Panc1 (cell line): Measurements from ENCODE around the gene METTL25B. TPM values are rescaled to one million over a fixed set of nuclear protein-coding genes. Genes with fewer than 3 reads are reported as not detected.

Experiments used
- ATAC-seq: fragments of 200-7000 bp; cut with Tn5 transposase; 2 replicates; pipeline ENCODE4 v1.9.1; 2020; ENCODE audit warnings: mild to moderate bottlenecking, moderate library complexity
- BruUV-seq: library from RNA; stranded (reverse); fragments of 400-500 nt; replicated peaks from 2 replicates; lab custom pipeline; 2021; lab: Mats Ljungman, UMichigan
- CTCF ChIA-PET: fragments of 300-600 bp; sonication (Branson Sonifier 250); formaldehyde crosslinking; loops from one replicate; lab custom pipeline; 2022; ENCODE audit warnings: antibody characterized with exemption; lab: Charles Lee
- POLR2A ChIA-PET: fragments of 300-600 bp; sonication (Branson Sonifier 250); formaldehyde crosslinking; loops from one replicate; lab custom pipeline; 2022; ENCODE audit warnings: antibody characterized with exemption; lab: Charles Lee
- DNase-seq: peaks from one replicate; pipeline ENCODE4 v3.0.0-alpha.2; 2010; ENCODE audit warnings: low read depth, low spot score
- H3K27ac ChIP-seq: 2 replicates; pipeline ENCODE4 v1.5.1; 2011; ENCODE audit warnings: mild to moderate bottlenecking, low read length, inconsistent platforms
- H3K27me3 ChIP-seq: fragments of 200-500 bp; sonication (Bioruptor generic); 2 replicates; pipeline ENCODE4 v1.6.0; 2014; ENCODE audit warnings: low read length, inconsistent platforms; ENCODE audit not compliant: control insufficient read depth, insufficient read depth
- H3K36me3 ChIP-seq: fragments of 200-500 bp; sonication (Bioruptor generic); 2 replicates; pipeline ENCODE4 v1.5.1; 2014; ENCODE audit warnings: inconsistent platforms, mild to moderate bottlenecking, low read length, moderate library complexity; ENCODE audit not compliant: control insufficient read depth, insufficient read depth
- H3K4me1 ChIP-seq: 2 replicates; pipeline ENCODE4 v1.5.1; 2011; ENCODE audit warnings: inconsistent platforms, mild to moderate bottlenecking, low read length, moderate library complexity; ENCODE audit not compliant: control insufficient read depth, insufficient read depth
- H3K4me3 ChIP-seq, 2 experiments: 2 replicates each; pipeline ENCODE4 v1.5.1; 2011 to 2012; ENCODE audit warnings: low read depth in 2 of 2, low read length in 2 of 2, mild to moderate bottlenecking in 2 of 2, inconsistent platforms in 1 of 2, moderate library complexity in 1 of 2
- H3K9me3 ChIP-seq: fragments of 200-500 bp; sonication (Bioruptor generic); 2 replicates; pipeline ENCODE4 v1.5.1; 2014; ENCODE audit warnings: low read depth, mild to moderate bottlenecking, inconsistent platforms, low read length, moderate library complexity; ENCODE audit not compliant: control insufficient read depth, insufficient read depth
- POLR2AphosphoS5 ChIP-seq: IDR thresholded peaks from 2 replicates; pipeline ENCODE4 v1.6.1; 2012; ENCODE audit warnings: mild to moderate bottlenecking, low read depth, low read length, moderate library complexity
- SIN3A ChIP-seq: IDR thresholded peaks from 2 replicates; pipeline ENCODE4 v1.6.1; 2012; ENCODE audit warnings: low read depth, mild to moderate bottlenecking, low read length, moderate library complexity, borderline replicate concordance; ENCODE audit not compliant: insufficient read depth
- TCF7L2 ChIP-seq: IDR thresholded peaks from 2 replicates; pipeline ENCODE4 v1.6.1; 2011; ENCODE audit warnings: mild to moderate bottlenecking, low read depth, low read length, inconsistent platforms
- in situ Hi-C: cut with HindIII; loops from 2 replicates; pipeline ENCODE4 v1.10.0; 2016; ENCODE audit warnings: low sequenced_read_pairs, low pct_unique_long_range_greater_than_20kb
- intact Hi-C: fragments of 100-400 bp; cut with micrococcal nuclease; formaldehyde crosslinking; loops from one replicate; pipeline ENCODE4 v1.10.0; 2022; ENCODE audit not compliant: unreplicated experiment
- total RNA-seq: library from RNA; stranded (reverse); gene quantifications from one replicate; pipeline ENCODE4 v1.2.1, GENCODE V29; 2021; ENCODE audit not compliant: unreplicated experiment
- TF ChIP-seq, protein P1 (sequence below): fragments of 450-650 bp; IDR thresholded peaks from 2 replicates; pipeline ENCODE4 v1.5.1; 2017; ENCODE audit warnings: mild to moderate bottlenecking
- TF ChIP-seq, protein P2 (sequence below), 2 experiments: IDR thresholded peaks; 2 replicates each; pipeline ENCODE4 v1.6.1; 2011 to 2012; ENCODE audit warnings: low read depth in 2 of 2, control low read depth in 1 of 2, low read length in 1 of 2, mild to moderate bottlenecking in 1 of 2, moderate library complexity in 1 of 2; ENCODE audit not compliant: insufficient read depth in 1 of 2

Gene METTL25B
- total RNA-seq, 1 experiment from 2014 or later, result 32.8 TPM

- Histone ChIP-seq H3K4me1 (peaks cover 70% of the 10 kb centered on the region), H3K36me3 (no peaks in the 10 kb centered on the region; the same call in 1 of the 2 replicates), H3K4me3 (peak overlapping the region; percentile 82 to 84), H3K9me3 (no peaks in the 10 kb centered on the region), H3K27ac (peak overlapping the region; percentile 93), H3K27me3 (no peaks in the 10 kb centered on the region)
- intact Hi-C loops, result no loop called here
- no TSS peak for BruUV-seq
- DNase-seq (no peak), ATAC-seq (peak; percentile 16)
- in situ Hi-C loops, result no loop called here
- POLR2A ChIA-PET, result interaction anchor here (0.5 to 1.9 kb wide), 9 partner anchors 8 to 36 kb away, joined by 3 to 7 read pairs (median 5); partner anchors contain the start of genes ISG20L2, METTL25B and NES
- CTCF ChIA-PET, result interaction anchor here (0.6 to 3.7 kb wide), 9 partner anchors 12 to 221 kb away, joined by 3 to 96 read pairs (median 5); no protein-coding TSS in a partner anchor
- TF ChIP-seq POLR2AphosphoS5 (no peak; the same call in 1 of the 2 replicates), TCF7L2 (peak; percentile 12; the same call in 1 of the 2 replicates), SIN3A (no peak)
- TF ChIP-seq, protein P1, sequence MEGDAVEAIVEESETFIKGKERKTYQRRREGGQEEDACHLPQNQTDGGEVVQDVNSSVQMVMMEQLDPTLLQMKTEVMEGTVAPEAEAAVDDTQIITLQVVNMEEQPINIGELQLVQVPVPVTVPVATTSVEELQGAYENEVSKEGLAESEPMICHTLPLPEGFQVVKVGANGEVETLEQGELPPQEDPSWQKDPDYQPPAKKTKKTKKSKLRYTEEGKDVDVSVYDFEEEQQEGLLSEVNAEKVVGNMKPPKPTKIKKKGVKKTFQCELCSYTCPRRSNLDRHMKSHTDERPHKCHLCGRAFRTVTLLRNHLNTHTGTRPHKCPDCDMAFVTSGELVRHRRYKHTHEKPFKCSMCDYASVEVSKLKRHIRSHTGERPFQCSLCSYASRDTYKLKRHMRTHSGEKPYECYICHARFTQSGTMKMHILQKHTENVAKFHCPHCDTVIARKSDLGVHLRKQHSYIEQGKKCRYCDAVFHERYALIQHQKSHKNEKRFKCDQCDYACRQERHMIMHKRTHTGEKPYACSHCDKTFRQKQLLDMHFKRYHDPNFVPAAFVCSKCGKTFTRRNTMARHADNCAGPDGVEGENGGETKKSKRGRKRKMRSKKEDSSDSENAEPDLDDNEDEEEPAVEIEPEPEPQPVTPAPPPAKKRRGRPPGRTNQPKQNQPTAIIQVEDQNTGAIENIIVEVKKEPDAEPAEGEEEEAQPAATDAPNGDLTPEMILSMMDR, result no peak
- TF ChIP-seq, protein P2, sequence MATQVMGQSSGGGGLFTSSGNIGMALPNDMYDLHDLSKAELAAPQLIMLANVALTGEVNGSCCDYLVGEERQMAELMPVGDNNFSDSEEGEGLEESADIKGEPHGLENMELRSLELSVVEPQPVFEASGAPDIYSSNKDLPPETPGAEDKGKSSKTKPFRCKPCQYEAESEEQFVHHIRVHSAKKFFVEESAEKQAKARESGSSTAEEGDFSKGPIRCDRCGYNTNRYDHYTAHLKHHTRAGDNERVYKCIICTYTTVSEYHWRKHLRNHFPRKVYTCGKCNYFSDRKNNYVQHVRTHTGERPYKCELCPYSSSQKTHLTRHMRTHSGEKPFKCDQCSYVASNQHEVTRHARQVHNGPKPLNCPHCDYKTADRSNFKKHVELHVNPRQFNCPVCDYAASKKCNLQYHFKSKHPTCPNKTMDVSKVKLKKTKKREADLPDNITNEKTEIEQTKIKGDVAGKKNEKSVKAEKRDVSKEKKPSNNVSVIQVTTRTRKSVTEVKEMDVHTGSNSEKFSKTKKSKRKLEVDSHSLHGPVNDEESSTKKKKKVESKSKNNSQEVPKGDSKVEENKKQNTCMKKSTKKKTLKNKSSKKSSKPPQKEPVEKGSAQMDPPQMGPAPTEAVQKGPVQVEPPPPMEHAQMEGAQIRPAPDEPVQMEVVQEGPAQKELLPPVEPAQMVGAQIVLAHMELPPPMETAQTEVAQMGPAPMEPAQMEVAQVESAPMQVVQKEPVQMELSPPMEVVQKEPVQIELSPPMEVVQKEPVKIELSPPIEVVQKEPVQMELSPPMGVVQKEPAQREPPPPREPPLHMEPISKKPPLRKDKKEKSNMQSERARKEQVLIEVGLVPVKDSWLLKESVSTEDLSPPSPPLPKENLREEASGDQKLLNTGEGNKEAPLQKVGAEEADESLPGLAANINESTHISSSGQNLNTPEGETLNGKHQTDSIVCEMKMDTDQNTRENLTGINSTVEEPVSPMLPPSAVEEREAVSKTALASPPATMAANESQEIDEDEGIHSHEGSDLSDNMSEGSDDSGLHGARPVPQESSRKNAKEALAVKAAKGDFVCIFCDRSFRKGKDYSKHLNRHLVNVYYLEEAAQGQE (IDR thresholded peaks at IDR 0.05; ENCODE audit: insufficient read depth in 1 of 2, low read depth in 2 of 2, low read length in 1 of 2), result no peak
These were observed 21.4 kb upstream of the METTL25B start for GRCh38 chr1:156706657-156707416.

DNA sequence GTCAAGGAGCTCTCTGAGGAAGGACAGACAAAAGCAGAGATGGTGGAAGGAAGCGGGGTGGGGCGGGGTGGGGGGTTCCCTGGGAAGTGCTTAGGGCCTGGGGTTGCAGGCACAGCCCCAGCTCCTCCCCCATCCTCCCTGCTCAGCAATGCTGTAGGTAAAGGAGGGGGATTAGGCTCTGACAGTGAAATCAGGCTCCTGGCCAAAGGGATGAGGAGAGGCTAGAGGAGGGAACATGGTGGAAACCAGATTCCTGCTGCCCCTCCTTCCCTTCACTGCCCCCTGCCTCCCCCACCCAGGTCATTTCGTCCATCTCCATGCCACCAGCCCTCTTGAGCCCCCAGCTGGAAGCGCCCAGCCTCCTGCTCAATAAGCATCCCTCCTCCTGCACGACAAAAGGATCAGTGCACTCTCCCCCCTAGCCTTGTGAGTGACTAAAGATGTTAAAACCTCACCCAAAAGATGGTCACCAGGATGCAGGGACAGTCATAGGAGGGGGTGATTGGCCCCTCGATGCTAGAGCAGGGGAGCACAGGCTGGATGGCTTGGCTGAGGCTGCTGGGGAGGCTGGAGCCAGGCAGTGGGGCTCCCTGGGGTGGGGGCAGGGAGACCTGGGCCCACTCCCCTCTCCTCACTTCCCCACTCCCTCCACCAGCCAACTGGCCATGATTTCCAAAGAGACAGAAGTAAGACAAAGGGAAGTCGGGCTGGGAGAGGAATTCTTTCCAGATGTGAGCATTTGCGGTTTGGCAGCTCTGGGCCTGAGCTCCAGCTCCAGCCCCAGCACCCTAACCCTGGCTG lies 20.7 kb upstream of the METTL25B start:
- ChIA-PET CTCF (interaction anchor here (0.6 to 3.7 kb wide), 4 partner anchors 17 to 119 kb away, joined by 3 to 96 read pairs (median 16); no protein-coding TSS in a partner anchor), POLR2A (interaction anchor here (0.6 to 1.9 kb wide), 4 partner anchors 12 to 31 kb away, joined by 3 to 7 read pairs (median 5); partner anchors contain the start of genes ISG20L2, METTL25B and NES)
- DNase-seq (no peak), ATAC-seq (no peak)
- no peaks in the 10 kb centered on the region for H3K9me3 ChIP-seq
- BruUV-seq, result no TSS peak
- H3K27me3 ChIP-seq, result no peaks in the 10 kb centered on the region
- H3K4me1 ChIP-seq, result peaks cover 76% of the 10 kb centered on the region
- intact Hi-C loops (no loop called here), in situ Hi-C loops (no loop called here)
- H3K27ac ChIP-seq, result peak overlapping the region; percentile 93
- H3K4me3 ChIP-seq, result no peak overlapping the region
- H3K36me3 ChIP-seq, result no peaks in the 10 kb centered on the region; the same call in 1 of the 2 replicates
- TF ChIP-seq TCF7L2 (no peak), SIN3A (no peak), POLR2AphosphoS5 (no peak)
- TF ChIP-seq, protein P1, result no peak
- TF ChIP-seq, protein P2 (IDR thresholded peaks at IDR 0.05; ENCODE audit: insufficient read depth in 1 of 2, low read depth in 2 of 2, low read length in 1 of 2), result no peak
